Retinal pigment epithelial cell (primary cell): ENCODE data around the gene KRTAP9-7.

Experiments
- DNase-seq: peaks from one replicate; pipeline ENCODE4 v3.0.0-alpha.2; 2010; ENCODE audit warnings: low read depth
- H3K4me3 ChIP-seq: 2 replicates; pipeline ENCODE4 v1.5.1; 2011; ENCODE audit warnings: mild to moderate bottlenecking, low read length, control low read depth, moderate library complexity
- TF ChIP-seq, protein P1 (sequence below): conservative IDR thresholded peaks from 2 replicates; pipeline ENCODE4 v1.5.1; 2011; ENCODE audit warnings: low read depth, low read length, control low read depth, inconsistent platforms

KRTAP9-7 gene

DNA sequence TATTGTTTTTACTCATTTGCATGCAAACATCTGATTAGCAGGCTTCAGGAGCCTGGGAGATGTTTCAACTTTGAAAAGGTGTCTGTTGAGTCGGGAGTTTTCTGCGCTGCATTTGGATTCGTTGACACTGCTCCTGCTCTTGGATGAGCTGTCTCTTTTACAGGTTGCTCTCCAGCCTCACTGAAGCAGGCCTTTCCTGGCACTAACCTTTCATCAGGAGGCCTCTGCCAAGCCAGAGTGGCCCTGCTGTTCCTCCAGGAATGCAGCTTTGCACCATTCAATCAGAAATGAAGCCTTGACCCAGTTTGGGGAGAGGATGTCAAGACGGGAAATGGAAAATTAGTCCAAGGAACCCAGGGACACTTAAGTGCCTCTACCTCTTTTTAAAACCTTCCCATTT is 27.5 kb downstream of the KRTAP9-7 start:
- DNase-seq: no peak
- TF ChIP-seq, protein P1, sequence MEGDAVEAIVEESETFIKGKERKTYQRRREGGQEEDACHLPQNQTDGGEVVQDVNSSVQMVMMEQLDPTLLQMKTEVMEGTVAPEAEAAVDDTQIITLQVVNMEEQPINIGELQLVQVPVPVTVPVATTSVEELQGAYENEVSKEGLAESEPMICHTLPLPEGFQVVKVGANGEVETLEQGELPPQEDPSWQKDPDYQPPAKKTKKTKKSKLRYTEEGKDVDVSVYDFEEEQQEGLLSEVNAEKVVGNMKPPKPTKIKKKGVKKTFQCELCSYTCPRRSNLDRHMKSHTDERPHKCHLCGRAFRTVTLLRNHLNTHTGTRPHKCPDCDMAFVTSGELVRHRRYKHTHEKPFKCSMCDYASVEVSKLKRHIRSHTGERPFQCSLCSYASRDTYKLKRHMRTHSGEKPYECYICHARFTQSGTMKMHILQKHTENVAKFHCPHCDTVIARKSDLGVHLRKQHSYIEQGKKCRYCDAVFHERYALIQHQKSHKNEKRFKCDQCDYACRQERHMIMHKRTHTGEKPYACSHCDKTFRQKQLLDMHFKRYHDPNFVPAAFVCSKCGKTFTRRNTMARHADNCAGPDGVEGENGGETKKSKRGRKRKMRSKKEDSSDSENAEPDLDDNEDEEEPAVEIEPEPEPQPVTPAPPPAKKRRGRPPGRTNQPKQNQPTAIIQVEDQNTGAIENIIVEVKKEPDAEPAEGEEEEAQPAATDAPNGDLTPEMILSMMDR: no peak
- H3K4me3 ChIP-seq: no peak overlapping the region

DNA sequence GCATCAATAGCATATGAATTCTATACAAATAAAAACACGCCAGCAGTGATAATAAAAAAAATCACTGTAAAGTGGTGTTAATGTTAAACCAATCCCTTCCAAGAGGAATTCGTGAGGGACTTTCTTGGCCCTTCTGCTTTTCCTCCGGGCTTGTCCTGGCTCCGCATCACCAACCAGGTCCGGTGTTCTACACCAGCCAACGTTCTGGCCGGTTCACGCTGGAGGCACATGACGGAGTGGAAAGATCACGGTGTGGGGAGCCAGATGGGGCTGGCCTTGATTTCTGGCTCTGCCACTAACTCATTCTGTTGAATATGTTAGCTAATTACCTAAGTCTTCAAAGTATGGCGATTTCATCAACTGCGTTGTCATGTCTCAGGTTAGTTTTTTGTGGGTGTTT is 28.6 kb downstream of the KRTAP9-7 start:
- no peak overlapping the region for H3K4me3 ChIP-seq
- no peak for DNase-seq
- TF ChIP-seq, protein P1: no peak

DNA sequence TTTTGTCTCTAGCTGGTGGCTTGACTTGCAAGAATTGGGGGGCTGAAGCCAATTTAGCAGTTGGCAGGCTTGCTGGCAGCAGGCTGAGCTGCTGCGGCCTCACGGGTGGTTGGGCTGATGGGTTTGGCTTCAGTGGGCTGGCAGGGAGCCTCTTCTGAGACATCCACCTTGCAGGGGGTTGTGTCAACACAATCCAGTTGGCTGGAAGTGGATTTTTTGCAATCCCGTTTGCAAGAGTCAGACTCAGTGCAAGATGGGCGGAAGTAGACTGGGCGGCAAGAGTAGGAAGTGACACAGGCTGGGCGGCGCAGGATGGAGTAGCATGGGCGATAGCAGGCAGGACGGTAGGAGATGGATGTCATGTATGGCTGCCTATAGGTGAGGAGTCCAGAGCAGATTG is 32.1 kb downstream of the KRTAP9-7 start:
- no peak overlapping the region for H3K4me3 ChIP-seq
- DNase-seq: no peak
- TF ChIP-seq, protein P1: no peak

DNA sequence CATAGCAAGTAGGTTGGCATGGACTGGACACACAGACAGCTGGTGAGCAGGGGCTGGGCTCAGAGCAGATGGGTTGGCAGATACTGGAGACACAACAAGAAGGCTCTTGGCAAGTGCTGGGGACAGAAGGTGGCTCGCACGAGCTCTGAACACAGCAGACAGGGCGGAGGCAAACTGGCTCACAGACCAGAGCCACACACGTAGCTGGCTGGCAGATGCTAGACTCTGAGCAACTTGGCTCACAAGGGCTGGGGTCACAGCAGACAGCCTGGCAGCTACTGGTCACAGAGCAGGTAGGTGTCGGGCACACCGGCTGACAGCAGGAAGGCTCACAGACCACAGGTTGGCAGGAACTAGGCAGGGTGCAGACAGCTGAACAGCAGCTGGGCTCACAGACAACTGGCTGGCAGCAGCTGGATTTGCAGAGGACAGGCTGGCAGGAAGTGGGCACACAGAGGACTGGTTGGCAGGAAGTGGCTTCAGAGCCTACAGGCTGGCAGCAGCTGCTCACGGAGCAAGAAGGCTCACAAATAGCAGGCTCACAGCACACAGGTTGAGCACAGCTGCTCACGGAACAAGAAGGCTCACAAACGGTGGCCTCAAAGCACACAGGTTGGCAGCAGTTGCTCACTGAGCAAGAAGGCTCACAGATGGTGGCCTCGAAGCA is 32.9 kb downstream of the KRTAP9-7 start:
- DNase-seq: no peak
- TF ChIP-seq, protein P1: no peak
- H3K4me3 ChIP-seq: no peak overlapping the region

DNA sequence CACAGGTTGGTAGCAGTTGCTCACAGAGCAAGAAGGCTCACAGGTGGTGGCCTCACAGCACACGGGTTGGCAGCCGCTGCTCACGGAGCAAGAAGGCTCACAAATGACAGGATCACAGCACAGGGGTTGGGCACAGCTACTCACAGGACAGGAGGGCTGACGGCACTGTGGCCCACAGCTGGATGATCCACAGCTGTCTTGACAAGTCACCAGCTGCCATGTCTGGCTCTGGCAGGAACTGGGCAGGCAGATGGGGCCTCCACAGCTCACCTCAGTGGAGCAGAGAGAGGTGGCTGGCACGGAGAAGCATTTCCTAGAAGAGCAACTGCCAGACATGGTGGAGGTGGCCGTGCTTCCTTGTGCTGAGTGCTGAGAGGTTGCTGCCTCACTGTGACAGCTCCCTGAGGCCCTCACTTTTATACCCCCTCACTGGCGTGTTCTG is 33.4 kb downstream of the KRTAP9-7 start, which contains the start of gene KRTAP16-1:
KRTAP16-1 (minus strand) TSS at position 392 of the 442 bp plus-strand sequence; CDS start at position 336, 56 bp downstream.
- no peak for DNase-seq
- TF ChIP-seq, protein P1: no peak
- no peak within 1 kb of the TSS for H3K4me3 ChIP-seq

DNA sequence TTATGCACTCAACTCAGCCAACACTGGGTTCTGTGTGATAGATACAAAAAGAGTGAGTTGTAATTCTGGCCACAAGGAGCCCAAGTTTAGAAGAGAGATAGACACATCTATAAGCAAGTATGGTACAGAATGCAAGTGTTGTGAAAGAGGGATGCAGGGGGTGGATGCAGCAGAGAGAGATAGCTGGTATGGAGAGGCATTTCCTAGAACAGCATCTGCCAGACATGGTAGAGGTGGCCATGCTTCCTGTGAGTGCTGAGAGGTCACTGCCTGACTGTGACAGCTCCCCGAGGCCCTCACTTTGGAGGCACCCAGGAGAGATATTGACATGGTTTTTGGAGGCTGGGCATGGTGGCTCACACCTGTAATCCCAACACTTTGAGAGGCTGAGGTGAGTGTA is 35.6 kb downstream of the KRTAP9-7 start:
- TF ChIP-seq, protein P1: no peak
- no peak for DNase-seq
- H3K4me3 ChIP-seq: no peak overlapping the region

DNA sequence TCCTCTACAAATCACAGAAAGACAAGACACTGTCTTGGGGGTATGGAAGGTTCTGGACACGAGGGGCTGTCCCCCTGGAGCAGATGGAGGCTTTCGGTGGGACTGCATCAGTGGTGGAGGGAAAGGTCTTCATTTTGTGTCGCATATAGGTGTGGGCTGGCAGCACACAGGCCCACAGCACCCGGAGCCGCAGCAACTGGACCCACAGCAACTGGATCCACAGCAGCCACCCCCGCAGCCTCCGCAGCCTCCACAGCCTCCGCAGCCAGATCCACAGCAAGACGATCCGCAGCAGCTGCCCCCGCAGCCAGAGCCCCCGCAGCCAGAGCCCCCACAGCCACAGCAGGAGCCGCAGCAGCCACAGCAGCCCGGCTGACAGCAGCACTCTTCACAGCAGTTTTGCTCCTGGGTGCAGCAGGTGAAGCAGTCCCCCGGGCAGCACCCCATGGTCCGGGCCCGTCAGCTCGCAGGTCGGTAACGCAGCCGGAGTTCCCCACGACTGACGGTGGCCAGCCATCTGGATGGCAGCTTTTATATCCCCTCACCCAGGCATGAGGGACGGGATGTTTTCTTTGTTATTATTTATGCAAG is 39.8 kb downstream of the KRTAP9-7 start, which contains the start of gene KRTAP17-1:
KRTAP17-1 (minus strand) TSS at position 507 of the 591 bp plus-strand sequence; CDS start at position 447, 60 bp downstream.
- no peak for DNase-seq
- TF ChIP-seq, protein P1: no peak
- H3K4me3 ChIP-seq: no peak within 1 kb of the TSS
